HG02623 (cell line): ENCODE results near the gene EVA1C.
"Not testable (repeated sequence)": the region's sequence is repeated elsewhere in the genome, so short reads cannot be mapped to it uniquely, and the experiment has no call there.

ENCODE experiments used
- ATAC-seq: cut with Tn5 transposase; IDR thresholded peaks from one replicate; pipeline ENCODE4 v1.9.1; 2021; ENCODE audit warnings: moderate library complexity; ENCODE audit not compliant: unreplicated experiment

The EVA1C gene

DNA sequence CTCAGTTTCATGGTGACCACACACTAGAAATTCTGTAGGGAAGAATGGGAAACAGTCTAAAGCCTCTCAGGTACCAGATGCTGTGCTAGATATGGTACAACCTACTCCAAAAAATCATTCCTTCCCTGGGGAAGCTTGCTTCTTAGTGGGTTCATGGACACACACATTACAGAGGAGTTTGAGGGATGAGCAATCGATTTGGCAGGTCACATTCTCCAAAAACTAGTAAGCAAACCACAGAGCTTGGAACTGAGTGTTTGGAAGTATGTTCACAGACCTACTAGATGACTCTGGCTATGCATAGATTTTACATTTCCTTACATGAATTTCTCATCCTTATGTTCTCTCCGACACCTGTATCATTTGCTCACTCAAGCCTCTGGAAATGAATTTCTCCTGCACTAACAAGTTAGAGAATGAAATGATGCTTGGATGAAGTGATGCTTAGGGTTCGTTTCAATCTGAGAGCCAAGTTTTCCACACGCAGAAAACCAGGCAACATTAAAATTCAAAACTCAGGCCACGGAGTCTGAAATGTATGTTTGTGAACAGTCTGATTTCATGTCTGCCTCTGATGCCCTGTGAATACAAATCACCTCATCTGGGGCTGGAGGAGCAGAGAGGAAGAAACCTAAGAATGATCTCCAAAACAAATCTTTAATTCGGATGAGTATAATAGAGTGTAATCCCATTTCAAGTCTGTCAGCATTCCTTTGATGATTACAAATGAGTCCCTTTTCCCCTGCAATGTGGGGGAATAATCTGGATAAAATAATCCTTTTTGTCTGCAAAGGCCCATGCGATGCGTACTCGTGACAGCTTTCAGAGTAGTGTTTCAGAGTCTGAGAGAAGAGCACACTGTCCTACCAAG is 11.0 kb downstream of the EVA1C start:
- ATAC-seq, result no peak

DNA sequence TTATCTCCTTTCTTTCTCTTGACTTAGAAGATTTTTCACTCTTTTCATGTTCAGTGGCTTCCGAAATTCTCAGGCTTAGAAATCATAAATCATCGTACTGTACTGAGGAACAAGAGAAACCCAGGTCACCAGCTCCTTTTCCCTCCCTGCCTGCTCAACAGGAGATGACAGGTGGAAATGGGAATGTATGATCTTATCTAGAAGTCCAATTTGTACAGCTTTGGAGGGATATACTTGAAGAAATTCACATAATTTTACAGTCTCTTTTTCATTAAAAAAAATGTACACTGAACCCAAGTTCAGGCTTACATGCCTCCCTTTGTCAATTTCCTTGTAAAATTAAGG is 11.7 kb downstream of the EVA1C start:
- no peak for ATAC-seq

DNA sequence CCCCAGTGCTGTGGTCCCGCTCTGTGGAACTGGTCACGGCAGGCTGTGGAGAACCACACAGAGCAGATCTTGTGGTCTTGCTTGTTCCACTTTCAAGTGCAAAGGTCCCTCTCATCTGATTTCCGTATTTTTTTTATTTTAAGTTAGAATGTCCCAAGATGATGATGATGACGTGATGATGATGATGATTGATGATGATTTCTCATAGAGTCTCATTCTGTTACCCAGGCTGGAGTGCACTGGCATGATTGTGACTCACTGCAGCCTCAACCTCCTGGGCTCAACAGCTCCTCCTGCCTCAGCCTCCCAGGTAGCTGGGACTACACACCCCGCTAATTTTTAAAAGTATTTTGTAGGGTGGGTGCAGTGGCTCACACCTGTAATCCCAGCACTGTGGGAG is 12.2 kb downstream of the EVA1C start:
- no peak for ATAC-seq

DNA sequence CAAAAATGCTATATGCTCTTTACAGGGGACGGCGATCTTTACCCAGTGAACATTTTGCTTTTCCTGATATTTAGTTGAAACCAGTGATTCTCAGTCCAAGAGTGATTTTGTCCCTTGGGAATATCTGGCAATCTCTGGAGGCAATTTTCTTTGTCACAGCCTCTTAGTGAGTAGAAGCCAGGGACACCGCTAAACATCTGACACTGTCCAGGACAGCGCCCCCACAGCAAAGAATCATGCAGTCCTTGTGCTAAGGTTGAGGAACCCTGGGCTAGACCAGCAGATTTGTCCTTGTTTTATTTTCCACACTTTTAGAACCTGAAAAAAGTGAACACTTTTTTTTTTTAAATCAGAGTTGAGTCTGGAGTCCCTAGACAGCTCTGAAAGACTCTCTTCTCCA is 13.1 kb downstream of the EVA1C start:
- ATAC-seq, result no peak

DNA sequence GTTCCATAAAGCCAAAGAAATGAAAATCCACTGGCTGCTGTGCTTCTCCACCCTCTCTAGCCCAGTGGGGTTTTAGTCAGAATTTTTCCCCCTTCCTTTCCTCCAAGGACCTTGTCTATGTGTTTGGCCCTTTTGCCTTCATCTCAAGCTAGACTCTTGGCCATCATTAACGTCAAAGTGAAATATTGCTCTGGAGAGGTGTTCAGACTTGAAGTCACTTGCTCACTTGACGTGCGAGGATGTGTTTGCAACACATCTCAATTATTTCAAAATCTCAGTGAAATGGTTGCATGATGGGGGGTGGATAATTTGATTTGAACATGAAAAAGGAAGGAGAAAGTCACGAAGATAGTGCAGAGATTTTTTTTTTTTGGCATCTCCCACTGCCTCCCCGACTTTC is 13.6 kb downstream of the EVA1C start:
- ATAC-seq, result no peak

DNA sequence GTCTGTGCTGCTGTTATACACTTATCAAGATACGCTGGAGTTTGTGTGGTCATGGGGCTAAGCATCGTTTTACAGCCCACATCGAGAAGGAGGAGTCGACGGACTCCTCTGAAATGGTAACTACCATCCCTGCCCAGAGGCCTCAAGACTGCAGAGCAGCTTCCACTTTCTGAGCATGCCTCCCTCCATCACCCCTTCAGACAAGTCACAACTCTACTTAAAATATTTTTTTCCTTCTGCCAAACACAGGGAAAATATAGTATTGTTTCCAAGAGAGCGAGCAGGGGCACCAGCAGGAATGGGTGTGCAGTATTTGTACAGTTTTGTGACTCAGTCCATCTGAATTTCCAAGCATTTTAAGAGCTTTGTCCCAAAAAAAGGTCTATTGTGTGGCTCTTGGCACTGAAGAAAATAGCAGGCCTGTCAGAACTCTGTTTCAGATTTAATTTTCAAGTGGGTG is 14.1 kb downstream of the EVA1C start:
- ATAC-seq, result no peak

DNA sequence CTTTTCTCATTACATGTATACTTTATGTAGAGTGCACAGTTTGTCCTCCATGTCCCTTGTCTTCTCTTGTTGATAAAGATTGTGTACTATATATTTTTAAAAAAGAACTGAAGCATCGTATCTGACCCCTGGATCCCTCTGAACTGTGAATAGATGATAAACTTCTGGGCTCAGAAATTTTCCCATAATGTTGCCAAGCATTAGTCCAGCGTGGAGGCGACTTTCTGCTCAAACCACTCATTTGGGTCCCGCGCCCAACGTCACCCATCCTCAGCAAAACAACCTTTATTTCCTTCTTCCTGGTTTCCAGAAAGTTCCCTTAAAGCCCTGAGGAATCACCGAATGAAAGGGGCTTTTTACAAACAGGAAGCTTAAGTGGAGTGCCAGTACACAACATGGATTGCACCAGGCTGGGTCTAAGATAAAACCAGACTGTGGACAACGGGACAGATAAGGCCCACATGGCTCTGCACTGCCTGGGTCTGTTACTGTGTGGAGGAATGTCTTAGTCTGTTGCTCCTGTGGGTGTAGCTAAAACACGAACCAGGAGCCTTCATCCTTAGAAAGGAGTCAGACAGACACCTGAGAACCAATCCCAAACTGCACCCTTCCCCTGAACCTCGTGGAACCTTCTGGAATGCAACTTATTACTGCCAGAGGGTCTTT is 15.6 kb downstream of the EVA1C start:
- no peak for ATAC-seq

DNA sequence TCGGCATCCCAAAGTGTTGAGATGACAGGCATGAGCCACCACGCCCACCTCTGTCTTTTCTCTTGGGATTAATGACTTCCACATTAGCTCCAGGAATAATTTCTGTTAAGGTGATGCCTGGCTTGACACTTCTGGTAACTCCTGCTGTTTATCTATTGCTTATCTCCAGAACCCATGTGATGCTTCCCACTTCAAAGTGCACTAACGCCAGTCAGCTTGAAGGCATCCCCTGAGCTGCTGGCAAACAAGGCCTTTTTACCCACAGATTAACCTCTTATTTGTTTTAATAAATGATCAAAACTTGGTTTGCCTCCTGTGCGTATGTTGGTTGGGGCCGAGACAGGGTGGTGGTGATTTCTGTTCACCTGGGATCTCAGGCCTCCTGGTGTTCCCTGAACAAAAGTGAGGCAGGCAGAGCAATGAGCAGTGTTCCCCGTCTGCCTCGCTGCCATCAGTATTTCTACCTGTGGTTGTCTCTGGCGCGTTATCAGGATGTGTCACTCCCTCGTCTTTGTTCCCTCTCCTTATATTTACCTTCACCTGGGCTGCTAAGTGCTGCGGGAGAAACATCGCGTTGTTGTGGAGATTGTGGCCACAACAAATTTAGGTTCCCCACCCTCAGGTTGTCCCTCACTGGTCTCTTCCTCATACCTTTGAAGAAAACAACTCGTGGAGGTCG is 20.6 kb downstream of the EVA1C start:
- ATAC-seq, result not testable (repeated sequence)

DNA sequence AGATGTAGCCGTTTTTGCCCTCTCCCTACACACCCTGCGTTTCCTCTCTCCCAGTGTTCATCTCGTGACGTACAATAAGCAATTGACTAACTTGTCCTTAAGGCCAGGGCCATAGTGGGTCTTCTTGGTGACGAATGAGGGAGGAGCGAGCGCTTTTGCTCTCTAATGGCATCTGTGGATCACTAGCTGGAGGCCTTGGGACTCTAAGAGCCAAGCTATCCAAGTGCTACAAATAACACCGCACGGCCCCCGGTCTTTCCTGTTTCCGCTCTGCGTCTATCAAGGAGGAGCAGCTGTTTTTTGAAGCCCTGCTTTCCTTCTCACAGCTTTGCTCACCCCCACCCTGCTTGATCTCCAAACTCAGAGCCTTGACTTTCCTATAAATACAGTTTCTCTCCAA is 25.2 kb downstream of the EVA1C start:
- no peak for ATAC-seq

DNA sequence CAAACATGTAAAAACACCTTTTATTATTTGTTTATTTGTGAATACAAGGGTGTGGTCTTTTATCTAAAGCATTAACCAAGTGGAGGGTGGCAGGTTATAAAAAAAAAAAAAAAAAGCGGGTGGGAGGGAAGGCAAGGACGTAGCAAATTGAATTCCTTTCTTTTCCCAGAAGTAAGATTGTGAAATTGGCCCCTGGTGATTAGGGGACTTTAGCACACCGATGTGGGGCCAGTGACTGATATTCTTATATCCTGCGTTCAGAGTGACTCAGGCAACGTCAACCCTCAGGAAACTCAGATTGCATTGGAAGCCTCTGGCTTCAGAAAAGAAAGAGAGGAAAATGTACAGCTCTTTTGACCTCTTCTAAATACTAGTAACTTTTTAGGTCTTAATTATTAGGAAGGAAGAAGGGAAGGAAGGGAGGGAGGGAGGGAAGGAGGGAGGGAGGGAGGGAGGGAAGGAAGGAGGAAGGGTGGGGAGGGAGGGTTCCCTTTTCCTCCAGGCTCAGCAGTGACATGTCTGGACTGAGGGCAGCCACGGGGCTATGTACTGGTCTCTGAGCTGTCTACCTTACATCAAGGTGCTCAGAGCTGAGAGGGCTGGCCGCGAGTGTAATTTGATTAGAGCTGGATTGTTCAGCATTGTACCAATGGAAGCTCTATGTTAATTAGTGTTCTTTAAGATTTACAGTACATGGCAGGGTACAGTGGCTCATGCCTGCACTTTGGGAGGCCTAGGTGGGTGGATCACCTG is 30.2 kb downstream of the EVA1C start:
- ATAC-seq, result no peak

DNA sequence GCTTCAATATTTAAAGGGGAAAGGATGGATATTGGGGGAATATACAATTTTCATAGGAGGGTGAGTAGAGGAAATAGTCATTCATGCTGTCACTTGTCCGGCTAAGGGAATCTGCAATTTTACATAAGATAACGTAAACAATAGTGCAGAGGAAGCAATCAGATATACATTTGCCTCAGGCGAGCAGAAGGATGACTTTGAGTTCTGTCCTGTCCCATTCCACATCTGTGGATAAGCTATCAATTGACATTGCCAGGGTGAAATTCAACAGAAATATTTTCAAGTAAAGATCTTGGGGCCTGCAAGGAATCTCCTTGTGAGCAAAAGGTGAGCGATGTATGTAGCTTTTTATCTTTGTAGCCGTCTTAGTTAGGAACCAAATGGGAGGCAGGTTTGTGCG is 32.6 kb downstream of the EVA1C start:
- no peak for ATAC-seq

DNA sequence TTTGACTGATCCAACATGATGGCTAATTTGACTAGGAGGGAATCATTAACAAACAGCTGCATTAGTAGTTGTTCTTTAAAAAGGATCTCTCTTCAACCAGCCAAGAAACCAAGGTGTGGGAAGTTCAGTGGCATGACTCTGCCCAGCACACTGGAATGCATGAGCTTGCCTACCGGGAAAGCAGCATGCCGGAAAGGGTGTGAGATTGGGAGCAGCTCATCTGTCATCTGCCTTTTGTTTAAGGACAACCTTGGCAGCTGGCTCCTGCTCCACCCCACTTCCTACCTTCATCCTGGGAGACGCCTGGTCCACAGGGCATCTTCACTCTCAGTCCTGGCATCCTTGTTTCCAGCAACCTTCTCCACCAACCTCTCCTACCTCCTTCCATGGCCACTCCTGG is 33.9 kb downstream of the EVA1C start:
- ATAC-seq, result not testable (repeated sequence)

DNA sequence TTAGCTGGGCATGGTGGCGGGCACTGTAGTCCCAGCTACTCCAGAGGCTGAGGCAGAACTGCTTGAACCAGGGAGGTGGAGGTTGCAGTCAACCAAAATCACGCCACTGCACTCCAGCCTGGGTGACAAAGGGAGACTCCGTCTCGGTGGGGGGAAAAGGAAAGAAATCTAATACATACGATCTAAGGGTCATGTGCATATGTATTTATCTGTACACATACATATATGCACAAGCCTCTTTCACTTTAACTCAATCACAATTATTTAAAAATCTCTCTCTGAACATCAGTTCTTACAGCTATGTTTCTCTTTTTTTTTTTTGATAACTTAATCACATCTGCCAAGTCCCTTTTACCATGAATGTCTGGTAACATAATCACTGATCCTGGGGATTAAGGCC is 34.7 kb downstream of the EVA1C start:
- no peak for ATAC-seq

DNA sequence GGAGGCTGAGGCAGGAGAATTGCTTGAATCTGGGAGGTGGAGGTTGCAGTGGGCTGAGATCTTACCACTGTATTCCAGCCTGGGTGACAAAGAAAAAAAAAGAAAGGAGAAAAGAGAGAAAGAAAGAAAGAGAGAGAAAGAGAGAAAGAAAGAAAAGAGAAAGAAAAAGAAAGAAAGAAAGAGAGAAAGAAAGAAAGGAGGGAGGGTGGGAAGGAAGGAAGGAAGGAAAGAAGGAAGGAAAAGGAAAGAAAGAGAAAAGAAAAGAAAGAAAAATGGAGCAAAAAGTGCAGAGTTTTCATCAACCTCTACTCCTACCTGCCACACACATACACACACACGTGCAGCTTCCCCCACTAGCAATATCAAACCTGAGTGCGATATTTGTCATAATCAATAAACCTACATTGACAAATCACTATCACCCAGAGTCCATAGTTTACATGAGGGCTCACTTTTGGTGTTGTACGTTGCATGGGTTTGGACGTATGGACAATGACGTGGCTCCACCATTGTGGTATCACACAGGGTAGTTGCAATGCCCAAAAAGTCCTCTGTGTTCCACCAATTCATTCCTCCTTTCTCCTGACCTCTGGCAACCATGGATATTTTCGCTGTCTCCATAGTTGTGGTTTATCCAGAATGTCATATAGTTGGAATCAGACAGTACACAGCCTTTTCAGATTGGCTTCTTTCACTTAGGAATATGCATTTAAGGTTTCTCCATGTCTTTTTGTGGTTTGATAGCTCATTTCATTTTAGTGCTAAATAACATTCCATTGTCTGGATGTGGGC is 36.5 kb downstream of the EVA1C start:
- no peak for ATAC-seq

DNA sequence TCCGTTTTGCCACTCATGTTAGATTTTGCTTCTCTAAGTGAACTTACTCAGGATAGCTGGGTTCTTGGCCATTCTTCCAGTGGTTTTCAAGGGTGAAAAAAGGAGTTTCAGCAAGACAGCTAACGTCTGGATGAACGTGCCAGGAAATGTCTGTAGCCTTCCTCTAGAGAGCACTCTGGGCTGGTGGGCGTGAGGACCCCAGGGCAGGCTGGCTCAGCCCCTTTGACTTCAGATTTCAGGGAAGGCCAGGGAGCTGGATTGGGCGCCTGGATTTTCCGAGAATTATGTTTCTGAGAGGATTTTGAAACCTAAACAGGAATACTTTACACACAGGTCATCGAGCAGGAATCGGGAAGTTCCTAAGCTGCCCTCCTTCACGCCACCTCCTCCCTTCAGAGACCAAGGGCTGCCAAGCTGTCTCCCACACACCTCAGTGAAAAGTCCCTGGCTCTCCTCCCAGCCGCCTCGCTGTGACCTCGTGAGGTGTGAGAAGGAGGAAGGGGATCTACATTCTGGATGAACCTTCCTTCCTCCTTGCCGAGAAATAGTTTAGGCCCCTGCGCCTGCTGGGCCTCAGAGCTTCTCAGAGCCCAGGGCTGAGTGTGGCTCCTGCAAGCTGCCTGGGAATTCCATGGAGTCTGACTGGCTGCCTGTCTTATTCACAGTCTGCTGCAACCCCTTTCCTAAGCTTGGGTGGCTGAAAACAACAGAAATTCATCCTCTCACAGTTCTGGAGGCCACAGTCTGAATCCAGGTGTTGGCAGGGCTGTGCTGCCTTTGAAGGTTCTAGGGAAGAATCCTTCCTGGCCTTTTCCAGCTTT is 38.6 kb downstream of the EVA1C start:
- not testable (repeated sequence) for ATAC-seq

DNA sequence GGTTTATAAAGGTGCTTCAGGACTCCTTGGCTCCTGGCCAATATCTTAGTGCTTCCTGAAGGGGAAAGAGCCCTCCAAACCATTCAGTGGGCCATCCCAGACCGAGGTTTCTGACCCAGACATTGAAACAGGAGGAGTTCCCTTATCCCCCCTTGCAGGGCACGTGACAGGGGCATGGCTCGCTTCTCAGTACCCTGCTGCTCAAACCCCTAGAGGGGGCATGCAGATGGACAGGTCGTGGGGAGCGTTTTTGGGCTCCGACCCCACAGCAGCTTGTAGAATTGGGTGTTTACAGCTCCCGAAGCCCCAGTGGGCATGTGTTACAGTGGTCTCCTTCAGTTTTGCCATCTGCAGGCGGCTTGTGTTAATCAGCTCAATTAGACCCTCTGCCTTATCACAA is 39.7 kb downstream of the EVA1C start:
- not testable (repeated sequence) for ATAC-seq

DNA sequence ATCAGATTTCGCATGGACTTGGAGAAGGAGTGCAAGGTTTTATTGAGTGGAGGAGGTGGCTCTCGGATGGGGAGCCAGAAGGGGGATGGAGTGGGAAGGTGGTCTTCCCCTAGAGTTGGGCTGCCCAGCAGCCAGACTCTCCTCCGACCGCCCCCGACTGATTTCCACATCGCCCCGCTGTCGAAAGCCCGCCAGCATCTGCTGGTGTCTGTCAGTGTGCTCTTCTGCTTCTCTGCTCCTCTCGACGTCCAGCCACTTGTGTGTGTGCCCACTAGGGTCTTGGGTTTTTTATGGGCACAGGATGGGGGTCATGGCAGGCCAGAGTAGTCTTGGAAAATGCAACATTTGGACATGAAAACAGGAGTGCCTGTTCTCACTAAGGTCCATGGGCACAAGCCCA is 40.1 kb downstream of the EVA1C start:
- ATAC-seq, result no peak

DNA sequence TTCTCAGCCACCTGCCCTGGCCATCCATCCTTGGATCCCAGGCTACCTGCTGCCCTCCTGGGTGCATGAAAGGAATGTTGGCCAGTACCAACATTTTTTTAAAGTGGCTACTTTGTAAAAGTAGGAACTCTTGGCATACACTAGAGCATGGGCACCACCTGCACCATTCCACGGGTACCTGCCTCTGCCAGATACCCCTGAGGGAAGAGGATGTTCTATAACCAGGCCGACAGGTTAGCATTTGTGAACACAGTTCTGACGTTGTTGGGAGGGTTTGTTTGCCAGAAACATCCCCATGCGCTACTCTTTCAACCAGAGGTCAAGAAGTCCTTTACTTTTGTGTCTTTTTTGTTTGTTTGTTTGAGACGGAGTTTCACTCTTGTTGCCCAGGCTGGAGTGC is 43.0 kb downstream of the EVA1C start:
- ATAC-seq, result no peak

DNA sequence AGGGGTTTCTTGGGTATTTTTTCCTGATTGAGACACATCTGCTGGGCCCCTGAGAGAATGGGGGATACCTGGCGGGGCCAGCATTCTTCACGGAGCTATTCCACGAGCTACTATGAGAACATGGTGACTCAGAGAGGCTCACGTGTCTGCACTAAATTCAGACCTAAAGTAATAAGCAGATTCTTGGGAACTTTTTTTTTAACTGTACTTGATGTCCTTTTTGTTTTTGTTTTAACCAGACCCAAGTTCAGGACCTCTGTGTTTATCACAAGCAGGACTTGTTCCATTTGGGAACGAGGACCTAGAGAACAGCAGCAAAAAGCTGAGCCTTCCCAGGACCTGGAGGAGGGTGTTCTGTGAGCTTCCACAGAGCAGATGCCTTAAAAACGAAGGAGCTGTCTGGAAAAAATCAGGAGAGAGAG is 44.0 kb downstream of the EVA1C start:
- ATAC-seq, result no peak
